ENCODE results near the gene POP4. TPM values are rescaled to one million over a fixed set of nuclear protein-coding genes. Genes with fewer than 3 reads are reported as not detected.

Gene POP4
- total and polyA plus RNA-seq, 2 donors (not counting 3 experiments of a cell fraction or from before 2014, with no cell fraction given) = 56.2 to 64.4 TPM

- Histone ChIP-seq H3K9ac (replicated peaks; ENCODE audit: extremely low read depth, insufficient read depth, low read length) (no peak overlapping the region), H3K36me3 (ENCODE audit: control insufficient read depth in 2 of 2, extremely low read depth in 1 of 2, insufficient read depth in 2 of 2, low read length in 2 of 2) (no peaks in the 10 kb centered on the region), H4K20me1 (replicated peaks; ENCODE audit: control insufficient read depth, extremely low read depth, insufficient read depth, low read length) (no peaks in the 10 kb centered on the region), H3K9me1 (replicated peaks; ENCODE audit: control insufficient read depth, extremely low read depth, insufficient read depth, low read length) (no peaks in the 10 kb centered on the region), H3K4me1 (ENCODE audit: control insufficient read depth, extremely low read depth, insufficient read depth, low read length) (peaks cover 12% of the 10 kb centered on the region), H3K79me2 (ENCODE audit: control insufficient read depth, insufficient read depth, low read length) (no peaks in the 10 kb centered on the region), H3K27ac (ENCODE audit: insufficient read depth, low read depth, low read length) (no peak overlapping the region), H3K9me3 (replicated peaks; ENCODE audit: control insufficient read depth, insufficient read depth, low read length) (no peaks in the 10 kb centered on the region), H3K4me3 (replicated peaks in 1 of 3; ENCODE audit: insufficient read depth in 1 of 3, low read depth in 1 of 3, low read length in 3 of 3) (no peak overlapping the region), H3K4me2 (ENCODE audit: insufficient read depth, low read length) (no peak overlapping the region), H2AFZ (ENCODE audit: low read depth, low read length) (no peak overlapping the region), H3K27me3 (ENCODE audit: control insufficient read depth in 2 of 2, insufficient read depth in 2 of 2, low read length in 2 of 2) (peaks cover 0 to 15% of the 10 kb centered on the region in 2 experiments)
- BruUV-seq (replicated peaks) = no TSS peak
- intact Hi-C loops (cut with micrococcal nuclease) = no loop called here
- FAIRE-seq (no peak), DNase-seq (ENCODE audit: low read depth, low spot score) (no peak)
- CTCF ChIA-PET = interaction anchor here (1.7 kb wide), 1 partner anchor 14 kb away, joined by 5 read pairs; no protein-coding TSS in a partner anchor
- POLR2A ChIA-PET = no interaction called here
- dilution Hi-C loops (cut with MboI; ENCODE audit: extremely low pct_ligation_motif_present, low sequenced_read_pairs) = no loop called here
- TF ChIP-seq MYC (IDR thresholded peaks at IDR 0.05; ENCODE audit: low read depth, low read length) (no peak), POLR2A (IDR thresholded peaks at IDR 0.05; ENCODE audit: low read depth, low read length) (no peak), GATA2 (IDR thresholded peaks at IDR 0.05; ENCODE audit: insufficient read depth, insufficient read length, low read depth, low read length) (no peak), MAX (IDR thresholded peaks at IDR 0.05; ENCODE audit: insufficient read depth, insufficient read length) (no peak), JUN (IDR thresholded peaks at IDR 0.05; ENCODE audit: borderline replicate concordance, insufficient read depth, insufficient read length, low read depth) (no peak), CTCF (IDR thresholded peaks at IDR 0.05; ENCODE audit: extremely low read depth in 1 of 2, insufficient read depth in 1 of 2, low read depth in 1 of 2, low read length in 2 of 2) (no peak), POLR2AphosphoS5 (IDR thresholded peaks at IDR 0.05; ENCODE audit: insufficient read depth, low read depth, low read length) (no peak), FOS (IDR thresholded peaks at IDR 0.05; ENCODE audit: borderline replicate concordance, insufficient read depth, low read length) (no peak), EZH2 (IDR thresholded peaks at IDR 0.05; ENCODE audit: borderline replicate concordance, low read depth, low read length, severe bottlenecking) (no peak)
These were observed 52.3 kb downstream of the POP4 start for GRCh38 chr19:29658221-29658991.
